GM19395 (cell line): ENCODE results near the gene CMAS.

Experiments used
- ATAC-seq: cut with Tn5 transposase; IDR thresholded peaks from one replicate; pipeline ENCODE4 v1.9.1; 2021; ENCODE audit warnings: mild to moderate bottlenecking, moderate library complexity; ENCODE audit not compliant: unreplicated experiment

The CMAS gene

DNA sequence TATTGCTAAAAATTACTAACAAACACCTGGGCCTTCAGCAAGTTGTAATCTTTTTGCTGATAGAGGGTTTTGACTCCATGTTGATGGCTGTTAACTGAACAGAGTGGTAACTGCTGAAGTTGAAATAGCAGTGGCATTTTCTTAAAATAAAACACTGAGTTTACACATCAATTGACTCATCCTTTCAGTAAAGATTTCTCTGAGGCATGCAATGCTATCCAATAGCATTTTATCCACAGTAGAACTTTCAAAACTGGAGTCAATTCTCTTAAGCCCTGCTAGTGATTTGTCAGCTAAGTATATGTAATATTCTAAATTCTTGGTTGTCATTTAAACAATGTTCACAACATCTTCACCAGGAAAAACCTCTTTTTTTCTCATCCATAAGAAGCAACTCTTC lies 59.5 kb downstream of the CMAS start:
- ATAC-seq = no peak

DNA sequence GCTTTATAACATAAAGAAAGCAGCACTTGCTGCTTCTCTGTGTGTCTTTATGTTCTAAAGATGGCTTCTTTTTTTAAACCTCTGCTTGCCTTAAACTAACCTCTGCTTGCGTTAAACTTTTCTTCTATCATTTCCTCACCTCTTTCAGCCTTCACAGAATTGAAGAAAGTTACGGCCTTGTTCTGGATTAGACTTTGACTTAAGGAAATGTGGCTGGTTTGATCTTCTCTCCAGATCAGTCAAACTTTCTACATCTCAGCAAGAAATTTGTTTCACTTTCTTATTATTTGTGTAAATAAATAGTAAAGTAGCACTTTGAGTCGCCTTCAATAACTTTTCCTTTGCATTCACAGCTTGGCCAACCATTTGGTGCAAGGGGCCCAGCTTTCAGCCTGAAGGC lies 64.2 kb downstream of the CMAS start:
- no peak for ATAC-seq
